HG02885 (cell line): ENCODE results near the gene KRT6C.

Experiments
- ATAC-seq: cut with Tn5 transposase; IDR thresholded peaks from one replicate; pipeline ENCODE4 v1.9.1; 2021; ENCODE audit warnings: mild to moderate bottlenecking; ENCODE audit not compliant: unreplicated experiment, poor library complexity

Gene KRT6C

GRCh38 chr12:52473768-52474167 is at the start of gene KRT6C:
Gene KRT6C (minus strand): TSS chr12:52473805. CDS start chr12:52473737, 68 bp downstream.
- ATAC-seq: no peak

DNA sequence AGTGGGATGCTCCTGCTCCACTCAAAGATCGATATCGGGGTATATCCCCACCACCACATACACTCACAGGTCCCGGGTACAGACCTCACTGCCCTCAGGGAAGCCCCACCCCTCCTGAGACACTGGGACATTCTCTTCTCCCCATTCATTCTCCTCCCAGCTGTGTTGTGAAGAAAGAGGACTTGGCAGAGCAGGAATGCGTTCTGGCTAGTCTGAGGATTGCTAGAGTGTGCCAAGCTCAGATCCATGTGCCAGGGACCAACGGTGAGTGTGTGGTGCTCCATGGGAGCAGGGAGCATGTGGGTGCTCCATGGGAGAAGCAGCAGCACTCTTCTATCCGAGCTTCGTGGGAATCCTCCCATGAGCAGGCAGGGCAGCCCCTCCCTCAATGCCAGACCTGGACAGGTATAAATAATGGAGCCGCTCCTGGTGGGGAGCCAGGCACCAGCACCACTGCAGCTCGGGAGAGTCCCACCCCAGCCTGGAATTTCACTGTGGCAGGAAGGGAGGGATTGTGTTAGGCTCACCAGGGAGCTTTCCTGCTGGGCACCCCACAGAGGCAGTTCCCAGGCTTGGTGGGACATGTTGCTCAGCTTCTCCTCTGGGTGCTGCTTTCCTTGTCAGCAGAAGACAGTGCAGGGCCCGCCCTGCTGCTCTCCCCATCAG is 48.9 kb upstream of the KRT6C start:
- no peak for ATAC-seq

- ATAC-seq: no peak
Observed at GRCh38 chr12:52521568-52522266, 48.1 kb upstream of the KRT6C start.

- ATAC-seq: no peak
Observed at GRCh38 chr12:52521175-52521567, 47.6 kb upstream of the KRT6C start.

DNA sequence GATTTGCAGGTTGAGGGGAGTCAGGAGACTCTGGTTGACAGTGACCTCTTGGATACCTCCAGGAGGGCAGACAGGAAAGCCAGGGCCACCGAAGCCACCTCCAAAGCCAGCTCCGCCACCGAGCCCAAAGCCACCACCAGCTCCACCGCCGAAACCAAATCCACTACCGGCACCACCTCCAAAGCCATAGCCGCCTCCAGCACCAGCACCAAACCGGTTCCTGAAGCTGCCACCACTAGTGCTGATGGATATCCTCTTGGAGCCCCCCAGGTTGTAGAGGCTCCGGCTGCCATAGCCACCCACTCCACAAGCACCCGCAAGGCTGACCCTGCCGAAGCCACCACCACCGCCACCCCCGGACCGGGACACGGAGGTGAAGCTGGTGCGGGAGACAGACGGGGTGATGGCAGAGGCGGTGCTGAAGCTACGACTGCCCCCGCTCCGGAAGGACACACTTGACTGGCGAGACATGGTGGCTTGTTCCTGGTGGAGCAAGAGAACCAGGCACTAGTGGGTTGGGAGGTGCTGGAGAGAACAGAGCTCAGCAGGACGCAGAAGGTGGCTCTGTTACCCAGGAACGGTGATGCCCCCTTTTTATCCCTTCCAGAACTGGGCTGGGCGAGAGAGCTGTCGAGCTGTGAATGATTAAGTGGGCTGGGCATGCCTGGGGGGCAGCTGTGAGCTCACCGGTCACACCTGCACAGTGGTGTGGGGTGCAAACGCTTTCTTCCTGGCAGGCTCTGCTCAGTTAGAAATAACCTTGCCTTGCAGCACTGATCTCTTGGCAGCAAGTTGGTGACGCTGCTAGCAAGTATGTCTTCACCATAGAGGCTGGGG is 46.4 kb upstream of the KRT6C start, which contains the start of gene KRT5:
Gene KRT5, minus strand, starts transcription at position 569 of the 837 bp plus-strand sequence. Its CDS starts 98 bp downstream, at position 471.
- no peak for ATAC-seq

GRCh38 chr12:52519387-52519703 is 45.7 kb upstream of the KRT6C start:
- ATAC-seq: no peak

GRCh38 chr12:52518574-52519386 is 45.2 kb upstream of the KRT6C start:
- ATAC-seq: no peak

DNA sequence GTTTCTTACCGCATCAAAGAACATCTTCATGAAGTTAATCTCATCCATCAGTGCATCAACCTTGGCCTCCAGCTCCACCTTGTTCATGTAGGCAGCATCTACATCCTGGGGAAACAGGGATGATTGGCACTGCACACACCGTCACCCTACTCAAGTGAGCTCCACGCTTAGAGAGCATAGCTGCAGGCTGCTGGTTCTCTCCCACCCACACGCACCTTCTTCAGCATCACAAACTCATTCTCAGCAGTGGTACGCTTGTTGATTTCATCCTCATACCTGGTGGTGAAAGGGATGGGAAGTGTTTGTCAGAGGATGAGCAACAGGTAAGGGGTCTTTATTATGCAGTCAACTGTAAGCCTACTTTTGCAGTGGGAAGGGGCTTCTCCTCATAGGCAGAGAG is 44.3 kb upstream of the KRT6C start:
- no peak for ATAC-seq

- no peak for ATAC-seq
Observed at GRCh38 chr12:52517005-52517835, 43.6 kb upstream of the KRT6C start.

DNA sequence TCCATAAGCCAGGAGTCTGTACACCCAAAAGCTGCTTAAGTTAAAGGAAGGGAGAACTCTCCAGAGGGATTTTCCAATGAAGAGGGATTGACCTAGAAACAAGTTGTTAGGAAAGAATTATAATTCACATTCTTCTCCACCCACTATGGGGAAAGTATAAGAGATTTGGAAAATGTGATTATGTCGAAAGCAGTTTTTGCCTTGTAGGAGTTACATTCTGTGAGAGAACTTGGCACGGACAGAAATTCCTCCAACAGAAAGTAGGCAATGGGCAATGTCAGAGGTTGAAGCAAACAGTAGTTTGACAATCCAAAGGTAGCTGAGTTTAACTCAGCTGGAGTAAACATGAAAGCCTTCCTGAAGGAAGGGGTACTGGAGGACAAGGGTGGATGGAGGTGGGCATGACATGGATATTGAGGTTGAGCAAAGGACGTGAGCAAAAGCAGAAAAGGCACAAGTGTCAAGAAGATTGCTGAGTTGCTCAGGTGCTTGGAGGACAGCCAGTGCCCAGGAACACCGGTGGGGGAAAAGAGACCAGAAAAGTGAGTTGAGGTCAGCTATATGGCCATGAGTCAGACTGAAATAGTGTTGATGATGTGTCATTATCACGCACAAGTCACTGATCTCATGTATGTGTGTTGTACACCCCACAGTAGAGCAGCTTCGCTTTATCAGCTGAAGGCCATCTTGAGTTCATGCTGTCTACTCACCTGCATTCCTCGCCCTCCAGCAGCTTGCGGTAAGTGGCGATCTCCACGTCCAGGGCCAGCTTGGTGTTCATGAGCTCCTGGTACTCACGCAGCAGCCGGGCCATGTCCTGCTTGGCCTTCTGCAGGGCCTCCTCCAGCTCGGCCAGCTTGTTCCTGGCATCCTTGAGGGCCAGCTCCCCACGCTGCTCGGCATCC is 42.6 kb upstream of the KRT6C start:
- no peak for ATAC-seq

DNA sequence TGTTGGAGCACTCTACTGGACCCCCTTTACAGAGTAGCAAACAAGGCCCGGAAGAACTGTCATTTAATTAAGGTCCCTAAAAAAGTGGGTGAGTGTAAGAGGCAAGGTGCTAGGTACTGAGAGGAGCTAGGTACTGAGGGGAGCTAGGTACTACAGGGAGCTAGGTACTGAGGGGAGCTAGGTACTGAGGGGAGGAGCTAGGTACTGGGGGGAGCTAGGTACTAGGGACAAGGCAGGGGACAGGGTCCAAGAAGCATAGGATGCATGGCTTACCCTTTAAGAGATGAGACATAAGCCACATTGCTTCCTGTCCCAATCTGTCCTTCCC is 41.7 kb upstream of the KRT6C start:
- ATAC-seq: no peak

- ATAC-seq: no peak
Observed at GRCh38 chr12:52514471-52515318, 41.1 kb upstream of the KRT6C start.

DNA sequence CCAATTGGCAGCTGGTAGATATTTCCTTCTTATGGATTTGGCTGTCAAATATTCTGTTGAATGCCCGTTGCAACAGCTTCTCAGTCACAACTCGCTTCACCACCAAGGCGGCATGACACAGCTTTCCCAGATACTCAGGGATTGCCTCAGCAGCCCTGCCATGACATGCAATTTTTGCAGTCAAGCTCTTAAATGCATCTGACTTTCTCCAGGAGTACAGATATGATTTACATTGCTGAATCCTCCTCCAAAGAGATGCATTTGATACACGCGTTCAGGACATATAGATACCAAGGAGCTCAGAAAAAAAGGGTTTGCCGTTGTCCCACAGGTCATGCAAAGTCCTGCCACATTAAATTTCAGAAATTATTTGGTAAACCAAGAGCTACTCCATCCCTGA is 40.1 kb upstream of the KRT6C start:
- no peak for ATAC-seq

- no peak for ATAC-seq
Observed at GRCh38 chr12:52508211-52508610, 34.6 kb upstream of the KRT6C start.

- ATAC-seq: no peak
Observed at GRCh38 chr12:52506858-52507715, 33.5 kb upstream of the KRT6C start.

DNA sequence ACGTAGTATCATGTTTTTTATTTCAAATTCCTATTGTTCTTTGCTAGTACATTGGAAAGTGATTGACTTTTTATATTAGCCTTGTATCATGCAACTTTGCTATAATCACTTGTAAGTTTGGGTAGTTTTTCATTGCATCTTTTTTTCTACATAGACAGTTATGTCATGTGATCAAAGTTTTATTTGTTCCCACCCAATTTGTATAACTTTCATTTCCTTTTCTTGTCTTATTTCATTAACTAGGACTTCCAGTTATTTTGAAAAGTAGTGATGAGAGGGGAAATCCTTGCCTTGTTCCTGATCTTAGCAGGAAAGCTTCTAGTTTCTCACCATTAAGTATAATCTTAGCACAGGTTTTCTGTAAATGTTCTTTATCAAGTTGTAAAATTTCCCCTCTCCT is 29.3 kb upstream of the KRT6C start:
- no peak for ATAC-seq

GRCh38 chr12:52501490-52501889 is 27.9 kb upstream of the KRT6C start:
- ATAC-seq: no peak
